Measurements from ENCODE around the gene PGBD1.

GRCh38 chr6:28349344-28349891 lies 68.0 kb downstream of the PGBD1 start:
- no peak for TF ChIP-seq CTCF (conservative IDR thresholded peaks at IDR 0.05; ENCODE audit: low read depth in 2 of 2)
- no peak for TF ChIP-seq NANOG (IDR thresholded peaks at IDR 0.05; ENCODE audit: borderline replicate concordance)

All from GM23338 (cell line).